OCI-LY1 (cell line): ENCODE results near the gene TMEM139.

Source experiments
- H2AFZ ChIP-seq: fragments of 200-600 bp; sonication (generic), shearing (Covaris generic); 2 replicates; pipeline ENCODE4 v1.6.0; 2014; ENCODE audit warnings: antibody characterized with exemption, mild to moderate bottlenecking, low read length
- H3F3A ChIP-seq: fragments of 200-600 bp; sonication (generic), shearing (Covaris generic); 2 replicates; pipeline ENCODE4 v1.6.0; 2014; ENCODE audit warnings: mild to moderate bottlenecking, antibody characterized with exemption, low read length, moderate library complexity; ENCODE audit not compliant: insufficient read depth
- H3K27ac ChIP-seq: fragments of 200-600 bp; sonication (generic); 2 replicates; pipeline ENCODE4 v1.5.1; 2014; ENCODE audit warnings: low read length, mixed run types, mild to moderate bottlenecking, low read depth; ENCODE audit not compliant: poor library complexity, severe bottlenecking
- H3K27me3 ChIP-seq: fragments of 200-600 bp; sonication (generic); 2 replicates; pipeline ENCODE4 v1.6.0; 2014; ENCODE audit warnings: antibody characterized with exemption, mild to moderate bottlenecking, low read length, moderate library complexity; ENCODE audit not compliant: insufficient read depth
- H3K36me3 ChIP-seq: fragments of 200-600 bp; sonication (generic); 2 replicates; pipeline ENCODE4 v1.6.1; 2014; ENCODE audit warnings: mild to moderate bottlenecking, antibody characterized with exemption, low read length, moderate library complexity, mixed read lengths; ENCODE audit not compliant: insufficient read depth
- H3K4me1 ChIP-seq: fragments of 200-600 bp; sonication (generic); 2 replicates; pipeline ENCODE4 v1.5.1; 2014; ENCODE audit warnings: mild to moderate bottlenecking, low read length, moderate library complexity; ENCODE audit not compliant: insufficient read depth, severe bottlenecking
- H3K4me2 ChIP-seq: fragments of 200-600 bp; sonication (generic), shearing (Covaris generic); 2 replicates; pipeline ENCODE4 v1.6.1; 2014; ENCODE audit warnings: low read length
- H3K4me3 ChIP-seq: fragments of 200-600 bp; sonication (generic); 2 replicates; pipeline ENCODE4 v1.5.1; 2014; ENCODE audit warnings: low read length, low read depth, mild to moderate bottlenecking, mixed read lengths; ENCODE audit not compliant: poor library complexity, severe bottlenecking
- H3K79me2 ChIP-seq: fragments of 200-600 bp; shearing (Covaris generic); 2 replicates; pipeline ENCODE4 v1.6.1; 2016; ENCODE audit warnings: mixed run types, low read length, mixed read lengths; ENCODE audit not compliant: insufficient read depth
- H3K9ac ChIP-seq: fragments of 200-600 bp; sonication (generic), shearing (Covaris generic); 2 replicates; pipeline ENCODE4 v1.6.1; 2014; ENCODE audit warnings: mild to moderate bottlenecking, low read length, mixed read lengths
- H3K9me2 ChIP-seq: fragments of 200-600 bp; sonication (generic), shearing (Covaris generic); 2 replicates; pipeline ENCODE4 v1.6.1; 2014; ENCODE audit warnings: low read depth, mild to moderate bottlenecking, low read length, mixed read lengths
- H3K9me3 ChIP-seq: fragments of 200-600 bp; shearing (Covaris generic); 2 replicates; pipeline ENCODE4 v1.6.1; 2014; ENCODE audit warnings: low read length, mixed read lengths
- H4K20me1 ChIP-seq: fragments of 200-600 bp; sonication (generic), shearing (Covaris generic); 2 replicates; pipeline ENCODE4 v1.6.0; 2016; ENCODE audit warnings: mild to moderate bottlenecking, low read length; ENCODE audit not compliant: insufficient read depth
- EZH2 ChIP-seq: fragments of 200-600 bp; sonication (generic), shearing (Covaris generic); IDR thresholded peaks from 2 replicates; pipeline ENCODE4 v1.8.0; 2017; ENCODE audit warnings: borderline replicate concordance, mixed run types, mild to moderate bottlenecking, antibody characterized with exemption, low read length, moderate library complexity, mixed read lengths
- TF ChIP-seq, protein P1 (sequence below): fragments of 200-600 bp; sonication (generic), shearing (Covaris generic); IDR thresholded peaks from 2 replicates; pipeline ENCODE4 v1.5.1; 2017; ENCODE audit warnings: mild to moderate bottlenecking, antibody characterized with exemption, low read length, moderate library complexity, mixed read lengths

Gene TMEM139

DNA sequence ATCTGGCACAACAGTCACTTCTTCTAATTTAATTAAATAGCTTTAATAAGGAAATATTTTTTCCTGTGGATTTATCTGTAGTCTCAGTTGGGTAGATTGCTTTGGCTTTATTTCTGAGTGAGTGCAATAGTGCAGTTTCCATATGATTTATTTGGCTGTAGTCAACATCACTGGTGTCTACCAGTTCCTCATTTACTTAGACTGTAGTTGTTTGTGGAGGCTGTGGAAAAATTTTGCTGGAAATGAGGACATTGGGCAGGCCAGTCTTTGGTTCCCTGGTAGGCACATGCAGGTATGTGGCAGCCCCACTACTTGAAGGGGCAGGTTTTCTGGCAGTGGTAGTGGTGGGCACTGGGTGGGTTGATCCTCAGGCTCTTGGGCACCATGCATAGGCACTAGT lies 47.4 kb upstream of the TMEM139 start:
- H3K36me3 ChIP-seq, result no peaks in the 10 kb centered on the region
- no peaks in the 10 kb centered on the region for H3K9me2 ChIP-seq
- no peaks in the 10 kb centered on the region for H3K27me3 ChIP-seq
- H3K9me3 ChIP-seq, result no peaks in the 10 kb centered on the region
- TF ChIP-seq, protein P1, sequence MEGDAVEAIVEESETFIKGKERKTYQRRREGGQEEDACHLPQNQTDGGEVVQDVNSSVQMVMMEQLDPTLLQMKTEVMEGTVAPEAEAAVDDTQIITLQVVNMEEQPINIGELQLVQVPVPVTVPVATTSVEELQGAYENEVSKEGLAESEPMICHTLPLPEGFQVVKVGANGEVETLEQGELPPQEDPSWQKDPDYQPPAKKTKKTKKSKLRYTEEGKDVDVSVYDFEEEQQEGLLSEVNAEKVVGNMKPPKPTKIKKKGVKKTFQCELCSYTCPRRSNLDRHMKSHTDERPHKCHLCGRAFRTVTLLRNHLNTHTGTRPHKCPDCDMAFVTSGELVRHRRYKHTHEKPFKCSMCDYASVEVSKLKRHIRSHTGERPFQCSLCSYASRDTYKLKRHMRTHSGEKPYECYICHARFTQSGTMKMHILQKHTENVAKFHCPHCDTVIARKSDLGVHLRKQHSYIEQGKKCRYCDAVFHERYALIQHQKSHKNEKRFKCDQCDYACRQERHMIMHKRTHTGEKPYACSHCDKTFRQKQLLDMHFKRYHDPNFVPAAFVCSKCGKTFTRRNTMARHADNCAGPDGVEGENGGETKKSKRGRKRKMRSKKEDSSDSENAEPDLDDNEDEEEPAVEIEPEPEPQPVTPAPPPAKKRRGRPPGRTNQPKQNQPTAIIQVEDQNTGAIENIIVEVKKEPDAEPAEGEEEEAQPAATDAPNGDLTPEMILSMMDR, result no peak
- TF ChIP-seq EZH2, result no peak
- H3K4me2 ChIP-seq, result no peak overlapping the region
- H2AFZ ChIP-seq, result no peak overlapping the region
- no peak overlapping the region for H3K4me3 ChIP-seq
- no peak overlapping the region for H3K27ac ChIP-seq
- H3F3A ChIP-seq, result no peaks in the 10 kb centered on the region
- H3K4me1 ChIP-seq, result no peaks in the 10 kb centered on the region
- H3K79me2 ChIP-seq, result no peaks in the 10 kb centered on the region
- no peak overlapping the region for H3K9ac ChIP-seq
- no peaks in the 10 kb centered on the region for H4K20me1 ChIP-seq

DNA sequence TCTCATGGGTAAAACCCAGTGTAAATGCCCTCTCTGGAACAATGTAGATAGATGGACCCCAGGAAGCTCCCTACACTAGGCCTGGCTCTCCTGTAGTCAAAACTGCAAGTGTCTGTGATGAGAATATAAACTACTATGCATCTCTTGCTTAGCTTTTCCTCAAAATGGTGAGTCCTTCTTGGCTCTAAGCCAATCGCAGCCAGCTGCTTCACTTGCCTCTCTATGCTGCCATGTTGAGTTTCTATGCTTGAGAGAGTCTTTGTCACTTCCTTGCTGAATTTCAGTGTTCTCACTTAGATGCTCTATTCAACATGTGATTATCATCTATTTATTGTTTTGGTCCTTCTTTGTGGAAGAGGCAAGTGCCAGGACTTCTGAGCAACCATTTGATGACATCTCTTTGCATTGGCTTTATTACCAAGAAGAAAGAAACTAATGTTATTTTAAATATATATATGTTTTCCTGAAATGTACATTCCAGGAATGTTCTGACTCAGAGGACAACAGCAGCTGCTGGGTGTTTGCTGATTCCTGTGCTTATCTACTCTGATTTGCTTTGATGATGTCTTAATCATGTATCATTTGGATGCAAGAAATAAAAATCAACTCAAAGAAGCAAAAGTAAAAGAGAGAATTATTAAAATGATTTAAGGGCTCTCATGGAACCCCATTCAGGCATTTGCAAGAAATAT lies 46.3 kb upstream of the TMEM139 start:
- Histone ChIP-seq H3K9me2 (no peaks in the 10 kb centered on the region), H3K9ac (no peak overlapping the region), H3K79me2 (no peaks in the 10 kb centered on the region), H3K4me2 (no peak overlapping the region), H3F3A (no peaks in the 10 kb centered on the region), H3K36me3 (no peaks in the 10 kb centered on the region), H3K27ac (no peak overlapping the region), H3K4me1 (no peaks in the 10 kb centered on the region), H2AFZ (no peak overlapping the region), H3K27me3 (no peaks in the 10 kb centered on the region), H4K20me1 (no peaks in the 10 kb centered on the region), H3K9me3 (no peaks in the 10 kb centered on the region), H3K4me3 (no peak overlapping the region)
- TF ChIP-seq, protein P1, result no peak
- no peak for TF ChIP-seq EZH2

DNA sequence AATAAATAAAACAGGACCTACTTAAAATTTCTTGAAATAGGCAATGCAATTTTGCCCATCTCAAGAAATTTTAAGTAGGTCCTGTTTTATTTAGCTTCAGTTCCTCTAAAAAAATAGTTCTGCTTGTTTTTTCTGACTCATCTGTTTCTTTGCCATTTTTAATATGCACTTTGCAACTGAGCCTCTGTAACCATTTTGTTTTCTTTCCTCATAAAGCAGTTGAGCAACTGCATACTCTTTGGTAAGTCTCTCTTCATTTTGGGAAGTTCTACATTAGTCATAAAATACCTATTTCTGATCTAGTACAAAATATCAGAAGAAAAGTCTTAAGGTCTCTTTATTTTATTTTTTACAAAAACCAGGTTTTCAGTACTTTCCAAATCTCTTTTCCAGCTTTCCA lies 44.9 kb upstream of the TMEM139 start:
- TF ChIP-seq, protein P1, result no peak
- no peak for TF ChIP-seq EZH2
- H3K27ac ChIP-seq, result no peak overlapping the region
- H2AFZ ChIP-seq, result no peak overlapping the region

More for the DNA sequence above, 44.9 kb upstream of the TMEM139 start:
- no peak overlapping the region for H3K4me2 ChIP-seq
- H4K20me1 ChIP-seq, result no peaks in the 10 kb centered on the region
- H3K36me3 ChIP-seq, result no peaks in the 10 kb centered on the region
- H3K4me1 ChIP-seq, result no peaks in the 10 kb centered on the region
- H3K9ac ChIP-seq, result no peak overlapping the region
- H3K9me2 ChIP-seq, result no peaks in the 10 kb centered on the region
- H3K4me3 ChIP-seq, result no peak overlapping the region
- no peaks in the 10 kb centered on the region for H3F3A ChIP-seq
- H3K79me2 ChIP-seq, result no peaks in the 10 kb centered on the region
- H3K27me3 ChIP-seq, result no peaks in the 10 kb centered on the region
- H3K9me3 ChIP-seq, result no peaks in the 10 kb centered on the region
